NCI-H82 treated with DMSO at 0.1 percent for 48 hours (cell line): ENCODE results near the gene CCDC170.
"Not testable (repeated sequence)": the region's sequence is repeated elsewhere in the genome, so short reads cannot be mapped to it uniquely, and the experiment has no call there.

ENCODE experiments used
- DNase-seq: peaks from one replicate; lab custom pipeline; 2025; ENCODE audit not compliant: unreplicated experiment; lab: John Stamatoyannopoulos, UW

Gene CCDC170

GRCh38 chr6:151544884-151545283 lies 51.1 kb downstream of the CCDC170 start:
- not testable (repeated sequence) for DNase-seq

- DNase-seq = no peak
Observed at GRCh38 chr6:151546941-151547659, 53.3 kb downstream of the CCDC170 start.

GRCh38 chr6:151548201-151548600 lies 54.4 kb downstream of the CCDC170 start:
- DNase-seq = no peak

GRCh38 chr6:151549790-151550189 lies 56.0 kb downstream of the CCDC170 start:
- DNase-seq = no peak

- no peak for DNase-seq
Observed at GRCh38 chr6:151550618-151551017, 56.8 kb downstream of the CCDC170 start.

GRCh38 chr6:151551223-151551857 lies 57.5 kb downstream of the CCDC170 start:
- DNase-seq = no peak

- no peak for DNase-seq
Observed at GRCh38 chr6:151553416-151554165, 59.8 kb downstream of the CCDC170 start.

- no peak for DNase-seq
Observed at GRCh38 chr6:151561238-151561637, 67.4 kb downstream of the CCDC170 start.

- DNase-seq = no peak
Observed at GRCh38 chr6:151564654-151565053, 70.8 kb downstream of the CCDC170 start.

GRCh38 chr6:151565940-151566339 lies 72.1 kb downstream of the CCDC170 start:
- no peak for DNase-seq

GRCh38 chr6:151566557-151566956 lies 72.7 kb downstream of the CCDC170 start:
- no peak for DNase-seq

GRCh38 chr6:151576633-151577032 lies 82.8 kb downstream of the CCDC170 start:
- DNase-seq = no peak

GRCh38 chr6:151577257-151577656 lies 83.4 kb downstream of the CCDC170 start:
- no peak for DNase-seq

GRCh38 chr6:151585741-151586140 lies 91.9 kb downstream of the CCDC170 start:
- DNase-seq = no peak

GRCh38 chr6:151589667-151590066 lies 95.8 kb downstream of the CCDC170 start:
- no peak for DNase-seq

GRCh38 chr6:151590742-151591141 lies 96.9 kb downstream of the CCDC170 start:
- DNase-seq = no peak

GRCh38 chr6:151592449-151593159 lies 98.8 kb downstream of the CCDC170 start:
- DNase-seq = no peak

- no peak for DNase-seq
Observed at GRCh38 chr6:151609146-151609902, 115.5 kb downstream of the CCDC170 start.

- DNase-seq = no peak
Observed at GRCh38 chr6:151610326-151610725, 116.5 kb downstream of the CCDC170 start.

GRCh38 chr6:151614630-151615029 lies 120.8 kb downstream of the CCDC170 start:
- DNase-seq = no peak

- no peak for DNase-seq
Observed at GRCh38 chr6:151616091-151616513, 122.3 kb downstream of the CCDC170 start.
